ENCODE data around the gene PAFAH2. TPM values are rescaled to one million over a fixed set of nuclear protein-coding genes. Genes with fewer than 3 reads are reported as not detected.

The PAFAH2 gene
- total and polyA plus RNA-seq, 5 donors: 2.0 to 5.6 (median 4.1) TPM

- no peaks in the 10 kb centered on the region for H3K9me3 ChIP-seq (ENCODE audit: control insufficient read depth, low read length)
- H3K4me1 ChIP-seq (ENCODE audit: control insufficient read depth, insufficient read depth, low read length): no peaks in the 10 kb centered on the region
- no peak overlapping the region for H3K4me3 ChIP-seq (ENCODE audit: low read length)
- intact Hi-C loops (cut with DNase I): loop anchor here in 3 of 4 donors (5.0 to 10.0 kb wide), 3 partner anchors 114 to 1326 kb away; no protein-coding TSS in a partner anchor
- no peaks in the 10 kb centered on the region for H3K27me3 ChIP-seq (ENCODE audit: control insufficient read depth, insufficient read depth)
- no peak overlapping the region for H3K27ac ChIP-seq (ENCODE audit: low read length)
- DNase-seq (no peak), ATAC-seq (no peak)
- 88% methylated on average over 4 of the region's 4 CpGs for WGBS
Measured at GRCh38 chr1:26031196-26031595, 33.3 kb upstream of the PAFAH2 start.

DNA sequence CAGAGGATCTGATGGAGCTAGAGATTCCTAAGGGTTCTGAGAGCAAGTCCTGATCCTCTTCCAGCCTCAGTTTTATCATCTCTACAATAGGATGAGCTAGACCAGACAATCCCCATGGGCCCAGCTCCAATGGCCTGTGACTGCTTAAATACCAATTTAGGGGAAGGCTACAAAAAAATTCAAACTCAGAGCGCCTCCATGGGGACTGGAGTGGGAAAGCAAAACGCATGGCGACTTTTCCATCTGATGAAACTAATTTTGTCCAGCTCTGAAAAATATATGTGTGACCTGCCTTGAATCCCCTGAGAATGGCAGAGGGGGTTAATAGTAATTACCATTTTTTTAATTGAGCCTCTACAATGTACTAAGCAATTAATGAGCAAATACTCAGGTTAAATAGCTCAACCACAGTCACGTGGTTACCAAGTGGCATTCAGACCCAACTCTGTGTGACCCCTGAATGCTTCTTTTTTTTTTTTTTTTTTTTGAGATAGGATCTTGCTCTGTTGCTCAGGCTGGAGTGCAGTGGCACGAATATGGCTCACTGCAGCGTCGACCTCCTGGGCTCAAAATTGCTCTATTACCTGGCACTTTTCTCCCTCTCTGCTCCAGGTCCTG is 32.1 kb upstream of the PAFAH2 start:
- Histone ChIP-seq H3K4me3 (ENCODE audit: low read length) (no peak overlapping the region), H3K27me3 (ENCODE audit: control insufficient read depth, insufficient read depth) (no peaks in the 10 kb centered on the region), H3K27ac (ENCODE audit: low read length) (no peak overlapping the region), H3K9me3 (ENCODE audit: control insufficient read depth, low read length) (no peaks in the 10 kb centered on the region), H3K4me1 (ENCODE audit: control insufficient read depth, insufficient read depth, low read length) (no peaks in the 10 kb centered on the region)
- no peak for DNase-seq
- intact Hi-C loops (cut with DNase I): loop anchor here in 3 of 4 donors (5.0 to 10.0 kb wide), 3 partner anchors 115 to 1325 kb away; no protein-coding TSS in a partner anchor
- ATAC-seq: no peak
- 82% methylated on average over 7 of the region's 7 CpGs for WGBS

DNA sequence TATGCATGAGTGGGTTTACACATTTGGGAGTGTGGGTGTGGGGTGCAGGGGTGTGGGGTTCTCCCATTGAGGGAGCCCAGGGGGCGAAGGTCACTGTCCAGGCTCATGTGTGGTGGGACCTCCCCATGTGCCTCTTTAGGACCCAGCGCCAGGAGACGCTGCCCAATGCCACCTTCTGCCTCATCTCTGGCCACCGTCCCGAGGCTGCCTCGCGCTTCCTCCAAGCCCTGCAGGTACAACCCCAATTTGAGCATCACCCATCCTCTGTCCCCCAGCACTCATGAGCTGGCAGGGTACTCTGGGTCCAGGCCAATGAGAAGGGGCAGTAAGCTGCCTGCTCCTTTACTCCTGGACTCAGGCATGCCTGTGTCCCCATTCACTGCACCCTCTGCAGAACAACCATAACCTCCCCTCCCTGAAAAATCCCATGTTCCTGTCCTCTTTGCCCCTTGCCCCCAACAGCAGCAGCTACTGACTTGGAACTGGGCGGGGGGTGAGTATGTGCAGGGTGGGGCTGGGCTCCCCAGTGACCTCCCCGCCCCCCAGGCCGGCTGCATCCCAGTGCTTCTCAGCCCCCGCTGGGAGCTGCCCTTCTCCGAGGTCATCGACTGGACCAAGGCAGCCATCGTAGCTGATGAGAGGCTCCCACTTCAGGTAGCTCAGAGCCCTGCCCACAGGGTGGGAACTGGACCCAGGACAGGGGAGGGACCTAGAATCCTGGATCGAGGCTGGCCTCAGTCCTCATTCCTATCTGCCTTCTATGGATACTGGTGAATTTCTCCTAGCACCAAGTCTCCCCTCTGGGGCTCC is 31.4 kb upstream of the PAFAH2 start:
- intact Hi-C loops (cut with DNase I): no loop called here
- no peaks in the 10 kb centered on the region for H3K27me3 ChIP-seq (ENCODE audit: control insufficient read depth, insufficient read depth)
- WGBS: 76% methylated on average over 15 of the region's 15 CpGs
- H3K27ac ChIP-seq (ENCODE audit: low read length): no peak overlapping the region
- no peaks in the 10 kb centered on the region for H3K9me3 ChIP-seq (ENCODE audit: control insufficient read depth, low read length)
- ATAC-seq: no peak
- no peaks in the 10 kb centered on the region for H3K4me1 ChIP-seq (ENCODE audit: control insufficient read depth, insufficient read depth, low read length)
- no peak for DNase-seq
- no peak overlapping the region for H3K4me3 ChIP-seq (ENCODE audit: low read length)

DNA sequence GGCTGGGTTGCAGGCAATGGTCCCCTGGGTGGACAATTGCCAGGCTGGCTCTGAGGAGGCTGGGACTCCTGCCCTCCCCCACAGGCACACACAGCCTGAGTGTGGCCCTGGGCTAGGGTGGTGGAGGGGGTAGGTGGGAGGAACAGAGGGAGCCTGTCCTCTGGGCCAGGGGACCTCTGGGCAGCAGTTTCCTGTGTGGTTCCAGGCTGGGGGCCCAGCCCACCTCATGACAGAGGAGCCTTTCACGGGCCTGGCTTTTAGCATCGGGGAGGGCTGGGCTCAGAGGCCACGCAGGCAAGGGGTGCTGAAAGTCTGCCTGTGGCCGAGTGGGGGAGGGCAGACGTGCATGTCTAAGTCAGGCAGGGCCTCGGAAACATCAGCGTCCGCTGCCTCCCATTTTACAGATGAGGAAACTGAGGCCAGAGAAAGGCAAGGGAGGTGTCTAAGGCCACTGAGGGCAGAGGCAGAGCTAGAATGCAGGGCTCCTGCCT is 30.7 kb upstream of the PAFAH2 start:
- no peaks in the 10 kb centered on the region for H3K4me1 ChIP-seq (ENCODE audit: control insufficient read depth, insufficient read depth, low read length)
- no peaks in the 10 kb centered on the region for H3K27me3 ChIP-seq (ENCODE audit: control insufficient read depth, insufficient read depth)
- intact Hi-C loops (cut with DNase I): no loop called here
- 73% methylated on average over 8 of the region's 8 CpGs for WGBS
- ATAC-seq (no peak), DNase-seq (no peak)
- H3K9me3 ChIP-seq (ENCODE audit: control insufficient read depth, low read length): no peaks in the 10 kb centered on the region
- no peak overlapping the region for H3K27ac ChIP-seq (ENCODE audit: low read length)
- no peak overlapping the region for H3K4me3 ChIP-seq (ENCODE audit: low read length)

DNA sequence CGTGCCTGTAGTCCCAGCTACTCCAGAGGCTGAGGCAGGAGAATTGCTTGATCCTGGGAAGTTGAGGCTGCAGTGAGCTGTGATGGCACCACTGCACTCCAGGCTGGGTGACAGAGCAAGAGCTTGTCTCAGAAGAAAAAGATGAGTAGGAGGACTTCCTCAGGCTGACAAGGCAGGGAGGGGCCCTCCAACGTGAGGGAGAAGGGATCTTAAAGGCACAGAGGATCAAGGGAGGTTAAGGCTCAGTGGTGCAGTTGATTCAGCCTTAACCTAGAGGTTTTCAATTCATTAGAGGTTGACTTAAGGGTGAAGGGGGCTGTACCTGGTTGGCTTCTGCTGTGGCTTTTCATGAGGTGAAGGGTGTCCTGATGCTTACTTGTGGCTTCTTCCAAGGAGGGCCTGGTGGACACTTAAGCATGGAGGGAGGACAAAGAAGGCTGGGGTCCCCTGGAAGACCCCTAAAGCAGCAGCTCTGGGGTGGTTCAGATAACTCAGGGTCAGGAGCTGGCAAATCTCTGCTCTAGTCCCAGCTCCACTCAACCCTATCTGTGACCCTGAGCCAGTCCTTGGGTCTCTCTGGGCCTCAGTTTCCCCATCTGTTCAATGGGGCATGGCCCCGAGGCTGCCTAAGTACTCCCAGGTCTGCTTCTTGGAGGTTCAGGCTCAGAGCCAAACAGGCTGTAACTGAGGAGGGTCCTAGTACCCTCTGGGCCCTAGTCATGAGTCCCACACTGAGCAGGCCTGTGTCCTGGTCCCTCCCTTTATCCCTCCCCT is 30.0 kb upstream of the PAFAH2 start:
- no peak overlapping the region for H3K27ac ChIP-seq (ENCODE audit: low read length)
- no peaks in the 10 kb centered on the region for H3K27me3 ChIP-seq (ENCODE audit: control insufficient read depth, insufficient read depth)
- no peaks in the 10 kb centered on the region for H3K9me3 ChIP-seq (ENCODE audit: control insufficient read depth, low read length)
- ATAC-seq (no peak), DNase-seq (peak in 1 of 3 donors; percentile 19)
- WGBS: 40% methylated on average over 3 of the region's 3 CpGs
- H3K4me1 ChIP-seq (ENCODE audit: control insufficient read depth, insufficient read depth, low read length): no peaks in the 10 kb centered on the region
- H3K4me3 ChIP-seq (ENCODE audit: low read length): no peak overlapping the region
- intact Hi-C loops (cut with DNase I): no loop called here

DNA sequence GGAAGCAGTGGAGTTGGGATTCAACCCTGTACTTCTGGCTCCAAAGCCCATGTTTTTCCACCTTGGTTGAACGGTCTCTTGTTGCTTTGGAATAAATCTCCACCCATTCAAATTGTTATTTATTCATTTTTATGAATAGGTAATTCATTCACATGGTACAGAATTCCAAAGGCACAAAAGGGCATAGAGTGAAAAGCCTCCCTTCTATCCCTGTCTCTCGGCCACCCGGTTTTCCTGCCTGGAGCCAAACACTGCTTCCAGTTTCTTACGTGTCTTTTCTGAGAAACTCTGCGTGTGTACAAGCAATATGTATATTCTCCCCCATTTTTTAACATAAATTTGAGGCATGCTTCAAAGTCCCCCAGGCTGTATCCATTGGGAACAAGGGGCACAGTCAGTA is 27.7 kb upstream of the PAFAH2 start:
- ATAC-seq: no peak

DNA sequence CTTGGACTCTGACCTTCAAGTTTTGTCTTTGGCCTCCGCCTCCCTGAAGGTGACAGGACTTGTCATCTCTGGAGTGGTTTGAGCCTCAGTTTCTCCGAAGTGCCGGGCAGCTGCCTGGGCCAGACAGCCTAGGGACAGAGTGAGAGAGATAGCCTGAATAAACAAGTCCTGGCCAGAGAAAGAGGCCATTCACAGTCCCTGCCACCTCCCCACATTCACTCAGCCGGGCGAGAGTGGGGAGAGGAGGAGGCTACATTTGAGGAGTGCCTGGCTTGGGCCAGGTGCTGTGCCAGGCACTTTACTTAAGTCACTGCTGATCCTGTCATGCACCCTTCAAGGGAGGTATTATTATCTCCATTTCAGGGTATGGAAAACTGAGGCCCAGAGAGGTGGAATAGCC is 27.2 kb upstream of the PAFAH2 start:
- DNase-seq (no peak), ATAC-seq (no peak)
- WGBS: 66% methylated on average over 5 of the region's 5 CpGs
- Histone ChIP-seq H3K27ac (ENCODE audit: low read length) (no peak overlapping the region), H3K4me3 (ENCODE audit: low read length) (no peak overlapping the region), H3K9me3 (ENCODE audit: control insufficient read depth, low read length) (no peaks in the 10 kb centered on the region), H3K4me1 (ENCODE audit: control insufficient read depth, insufficient read depth, low read length) (peaks cover 10% of the 10 kb centered on the region), H3K27me3 (ENCODE audit: control insufficient read depth, insufficient read depth) (no peaks in the 10 kb centered on the region)
- intact Hi-C loops (cut with DNase I): no loop called here

More for the DNA sequence above, 27.7 kb upstream of the PAFAH2 start:
- WGBS: 65% methylated on average over 5 of the region's 5 CpGs
- H3K9me3 ChIP-seq (ENCODE audit: control insufficient read depth, low read length): no peaks in the 10 kb centered on the region
- intact Hi-C loops (cut with DNase I): no loop called here
- no peak overlapping the region for H3K27ac ChIP-seq (ENCODE audit: low read length)
- H3K27me3 ChIP-seq (ENCODE audit: control insufficient read depth, insufficient read depth): no peaks in the 10 kb centered on the region
- no peak overlapping the region for H3K4me3 ChIP-seq (ENCODE audit: low read length)
- peak in 1 of 3 donors; percentile 5 for DNase-seq
- peaks cover 10% of the 10 kb centered on the region for H3K4me1 ChIP-seq (ENCODE audit: control insufficient read depth, insufficient read depth, low read length)

GRCh38 chr1:26023826-26024225 is 26.0 kb upstream of the PAFAH2 start:
- H3K4me3 ChIP-seq (ENCODE audit: low read length): no peak overlapping the region
- H3K27me3 ChIP-seq (ENCODE audit: control insufficient read depth, insufficient read depth): no peaks in the 10 kb centered on the region
- no peak for ATAC-seq
- no peak overlapping the region for H3K27ac ChIP-seq (ENCODE audit: low read length)
- H3K9me3 ChIP-seq (ENCODE audit: control insufficient read depth, low read length): no peaks in the 10 kb centered on the region
- intact Hi-C loops (cut with DNase I): no loop called here
- WGBS: 82% methylated on average over 5 of the region's 5 CpGs
- DNase-seq: no peak
- H3K4me1 ChIP-seq (ENCODE audit: control insufficient read depth, insufficient read depth, low read length): peaks cover 10% of the 10 kb centered on the region

- H3K4me3 ChIP-seq (ENCODE audit: low read length): no peak overlapping the region
- DNase-seq (peak in 1 of 3 donors; percentile 36), ATAC-seq (peak in 1 of 2 donors; percentile 6)
- no peaks in the 10 kb centered on the region for H3K27me3 ChIP-seq (ENCODE audit: control insufficient read depth, insufficient read depth)
- peaks cover 10% of the 10 kb centered on the region for H3K4me1 ChIP-seq (ENCODE audit: control insufficient read depth, insufficient read depth, low read length)
- intact Hi-C loops (cut with DNase I): no loop called here
- WGBS: 71% methylated on average over 13 of the region's 13 CpGs
- H3K9me3 ChIP-seq (ENCODE audit: control insufficient read depth, low read length): no peaks in the 10 kb centered on the region
- H3K27ac ChIP-seq (ENCODE audit: low read length): no peak overlapping the region
Measured at GRCh38 chr1:26023009-26023408, 25.1 kb upstream of the PAFAH2 start.

DNA sequence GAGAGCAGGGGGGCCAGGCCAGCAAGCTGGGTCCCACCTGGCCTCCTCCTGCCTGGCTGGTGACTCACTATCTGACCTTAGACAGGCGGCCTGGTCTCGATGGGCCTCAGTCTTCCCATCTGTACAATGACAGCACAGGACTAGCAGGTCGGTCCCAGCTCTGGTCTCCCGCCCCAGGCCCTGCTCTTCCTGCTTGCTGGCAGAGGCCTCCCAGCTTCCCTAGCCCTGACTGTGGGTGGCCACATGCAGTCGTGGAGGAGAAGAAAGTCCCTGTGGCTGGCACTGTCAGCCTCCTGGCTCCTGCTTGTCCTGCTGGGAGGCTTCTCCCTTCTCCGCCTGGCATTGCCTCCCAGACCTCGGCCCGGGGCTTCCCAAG is 24.5 kb upstream of the PAFAH2 start:
- intact Hi-C loops (cut with DNase I): no loop called here
- no peaks in the 10 kb centered on the region for H3K9me3 ChIP-seq (ENCODE audit: control insufficient read depth, low read length)
- H3K4me1 ChIP-seq (ENCODE audit: control insufficient read depth, insufficient read depth, low read length): peaks cover 10% of the 10 kb centered on the region
- 62% methylated on average over 8 of the region's 8 CpGs for WGBS
- DNase-seq (peak in 1 of 3 donors; percentile 50), ATAC-seq (peak; percentile 3 to 10)
- H3K4me3 ChIP-seq (ENCODE audit: low read length): no peak overlapping the region
- H3K27ac ChIP-seq (ENCODE audit: low read length): peak overlapping the region; percentile 33
- no peaks in the 10 kb centered on the region for H3K27me3 ChIP-seq (ENCODE audit: control insufficient read depth, insufficient read depth)
